Lower leg skin (tissue), 4 donors: ENCODE data around the gene RCL1. TPM values are rescaled to one million over a fixed set of nuclear protein-coding genes. Genes with fewer than 3 reads are reported as not detected.

Experiments
- DNase-seq, 2 donors: peaks; one replicate each; pipeline ENCODE4 v3.0.0-alpha.2; 2019; ENCODE audit warnings: low spot score in 2 of 2
- H3K4me3 ChIP-seq: fragments of 200-600 bp; sonication (generic); 2 replicates; pipeline ENCODE4 v1.5.1; 2017; ENCODE audit warnings: mild to moderate bottlenecking, low read depth; ENCODE audit not compliant: poor library complexity, severe bottlenecking
- CTCF ChIP-seq, 3 donors: fragments of 450-650 bp; IDR thresholded peaks; one replicate each; pipeline ENCODE4 v1.5.1; 2016; ENCODE audit warnings: antibody characterized with exemption in 3 of 3, mild to moderate bottlenecking in 3 of 3, moderate library complexity in 2 of 3
- POLR2A ChIP-seq, 2 donors: fragments of 450-650 bp; IDR thresholded peaks; one replicate each; pipeline ENCODE4 v1.6.1; 2016 to 2017; ENCODE audit warnings: antibody characterized with exemption in 2 of 2, mild to moderate bottlenecking in 1 of 2, moderate library complexity in 1 of 2
- WGBS, 2 donors: methylation state at CpG; one replicate each; pipeline ENCODE4 v1.1.5; 2018; 5-methylcytosine and 5-hydroxymethylcytosine counted together
- intact Hi-C: fragments of 100-400 bp; cut with DNase I; formaldehyde crosslinking; loops from one replicate; pipeline ENCODE4 v1.15.0; 2023; ENCODE audit warnings: low total_unique reads
- total RNA-seq, 4 donors: library from RNA; depleted of rRNA; stranded (reverse); fragments of >200 nt; gene quantifications; one replicate each; pipeline ENCODE4 v1.1.0, GENCODE V29; 2016

RCL1 gene
- total RNA-seq, 4 donors from 2014 or later = 30.8 to 54.8 (median 38.4) TPM

- intact Hi-C loops = no loop called here
- WGBS, 2 donors = 97 to 100% methylated on average over 2 of the region's 2 CpGs
- DNase-seq = no peak
- TF ChIP-seq POLR2A (IDR thresholded peaks at IDR 0.05) (no peak), CTCF (IDR thresholded peaks at IDR 0.05) (no peak)
- H3K4me3 ChIP-seq = no peak overlapping the region
Measured at GRCh38 chr9:4796530-4796929, 3.8 kb downstream of the RCL1 start.

GRCh38 chr9:4796988-4797853, 4.5 kb downstream of the RCL1 start:
- H3K4me3 ChIP-seq = no peak overlapping the region
- intact Hi-C loops = no loop called here
- 93 to 97% methylated on average over 4 of the region's 4 CpGs for WGBS, 2 donors
- DNase-seq = no peak
- TF ChIP-seq POLR2A (IDR thresholded peaks at IDR 0.05) = no peak
- no peak for TF ChIP-seq CTCF (IDR thresholded peaks at IDR 0.05)

- intact Hi-C loops = no loop called here
- DNase-seq = no peak
- H3K4me3 ChIP-seq = no peak overlapping the region
- TF ChIP-seq CTCF (IDR thresholded peaks at IDR 0.05) (no peak), POLR2A (IDR thresholded peaks at IDR 0.05) (no peak)
- WGBS, 2 donors = 59 to 62% methylated on average over 4 of the region's 4 CpGs
Measured at GRCh38 chr9:4797854-4798150, 5.1 kb downstream of the RCL1 start.

- no peak overlapping the region for H3K4me3 ChIP-seq
- 62 to 68% methylated on average over 2 of the region's 2 CpGs for WGBS, 2 donors
- no peak for TF ChIP-seq CTCF (IDR thresholded peaks at IDR 0.05)
- TF ChIP-seq POLR2A (IDR thresholded peaks at IDR 0.05) = no peak
- intact Hi-C loops = no loop called here
- DNase-seq = no peak
Measured at GRCh38 chr9:4798281-4799032, 5.7 kb downstream of the RCL1 start.

- DNase-seq = no peak
- H3K4me3 ChIP-seq = no peak overlapping the region
- 60 to 75% methylated on average over 3 of the region's 3 CpGs for WGBS, 2 donors
- intact Hi-C loops = no loop called here
- no peak for TF ChIP-seq CTCF (IDR thresholded peaks at IDR 0.05)
- TF ChIP-seq POLR2A (IDR thresholded peaks at IDR 0.05) = no peak
Measured at GRCh38 chr9:4799033-4799430, 6.3 kb downstream of the RCL1 start.
